ENCODE data around the gene CLN6. TPM values are rescaled to one million over a fixed set of nuclear protein-coding genes. Genes with fewer than 3 reads are reported as not detected.

Gene CLN6
- total and polyA plus RNA-seq, 10 donors: 9.8 to 38.6 (median 27.1) TPM

DNA sequence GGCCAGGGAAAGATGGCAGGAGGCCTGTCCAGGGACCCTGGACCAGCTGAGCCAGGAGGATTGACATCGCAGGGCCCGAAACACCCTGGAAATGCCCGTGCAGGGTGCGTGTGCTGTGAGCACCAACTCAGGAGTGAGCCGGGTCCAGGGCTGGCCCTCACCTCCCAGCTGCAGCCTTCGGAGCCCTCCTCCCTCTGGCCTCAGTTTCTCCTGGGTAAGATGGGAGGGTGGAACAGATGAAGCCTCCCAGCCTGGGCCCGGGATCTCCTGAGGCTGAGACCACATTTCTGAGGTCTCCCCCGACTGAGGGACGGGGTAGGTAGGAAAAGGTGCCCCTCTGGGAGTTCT lies 19.1 kb downstream of the CLN6 start:
- peak overlapping the region in 2 of 8 donors; percentile 10 to 47 for H3K27ac ChIP-seq
- no peak overlapping the region for H3K4me3 ChIP-seq
- no peak for TF ChIP-seq POLR2A (IDR thresholded peaks at IDR 0.05)
- TF ChIP-seq, protein P1, sequence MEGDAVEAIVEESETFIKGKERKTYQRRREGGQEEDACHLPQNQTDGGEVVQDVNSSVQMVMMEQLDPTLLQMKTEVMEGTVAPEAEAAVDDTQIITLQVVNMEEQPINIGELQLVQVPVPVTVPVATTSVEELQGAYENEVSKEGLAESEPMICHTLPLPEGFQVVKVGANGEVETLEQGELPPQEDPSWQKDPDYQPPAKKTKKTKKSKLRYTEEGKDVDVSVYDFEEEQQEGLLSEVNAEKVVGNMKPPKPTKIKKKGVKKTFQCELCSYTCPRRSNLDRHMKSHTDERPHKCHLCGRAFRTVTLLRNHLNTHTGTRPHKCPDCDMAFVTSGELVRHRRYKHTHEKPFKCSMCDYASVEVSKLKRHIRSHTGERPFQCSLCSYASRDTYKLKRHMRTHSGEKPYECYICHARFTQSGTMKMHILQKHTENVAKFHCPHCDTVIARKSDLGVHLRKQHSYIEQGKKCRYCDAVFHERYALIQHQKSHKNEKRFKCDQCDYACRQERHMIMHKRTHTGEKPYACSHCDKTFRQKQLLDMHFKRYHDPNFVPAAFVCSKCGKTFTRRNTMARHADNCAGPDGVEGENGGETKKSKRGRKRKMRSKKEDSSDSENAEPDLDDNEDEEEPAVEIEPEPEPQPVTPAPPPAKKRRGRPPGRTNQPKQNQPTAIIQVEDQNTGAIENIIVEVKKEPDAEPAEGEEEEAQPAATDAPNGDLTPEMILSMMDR (IDR thresholded peaks at IDR 0.05 in 8 of 11, conservative IDR thresholded peaks at IDR 0.05 in 3 of 11): no peak
- TF ChIP-seq POLR2AphosphoS5 (IDR thresholded peaks at IDR 0.05): no peak
- intact Hi-C loops (cut with DNase I; ENCODE audit: low total_unique reads): loop anchor here (5.0 kb wide), 1 partner anchor 348 kb away; no protein-coding TSS in a partner anchor
- peaks cover 0 to 36% (median 0%) of the 10 kb centered on the region in 6 donors for H3K36me3 ChIP-seq
- H3K27me3 ChIP-seq (replicated peaks in 1 of 7): no peaks in the 10 kb centered on the region
- peaks cover 0 to 71% (median 47%) of the 10 kb centered on the region in 6 donors for H3K4me1 ChIP-seq
- DNase-seq: peak; percentile 59
- no peaks in the 10 kb centered on the region for H3K9me3 ChIP-seq
- 75 to 90% (median 82%) methylated on average over 6 to 9 of the region's 9 CpGs for WGBS, 5 donors

DNA sequence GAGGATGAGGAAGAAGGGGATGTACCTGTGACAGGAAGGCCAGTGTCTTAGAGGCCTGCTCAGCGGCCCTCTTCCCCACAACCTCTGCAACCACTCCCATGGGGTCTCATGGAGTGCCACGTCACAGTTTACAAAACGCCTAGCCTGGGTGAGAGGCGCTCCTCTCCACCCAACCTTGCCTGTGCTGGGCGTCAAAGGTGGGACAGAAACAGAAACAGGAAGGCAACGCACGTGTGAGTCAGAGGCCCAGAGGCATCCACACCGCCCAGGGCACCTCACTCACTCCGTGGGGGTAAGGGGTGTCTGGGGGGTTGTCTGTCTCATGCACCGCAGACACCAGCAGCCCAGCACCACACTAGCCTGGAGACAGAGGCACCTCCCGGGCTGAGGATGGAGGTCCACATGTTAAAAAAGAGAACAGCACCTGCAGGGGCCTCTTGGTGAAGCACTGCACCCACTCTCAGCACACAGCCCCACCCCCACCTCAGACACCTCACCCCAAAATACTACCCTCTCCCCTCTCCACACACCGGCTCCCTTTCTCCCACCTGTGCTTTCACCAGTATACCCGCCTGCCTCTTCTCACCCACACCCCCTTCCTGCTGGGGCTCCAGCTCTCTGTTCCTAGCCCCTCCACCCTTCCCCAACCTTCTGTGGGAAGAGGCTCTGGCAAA lies 19.7 kb downstream of the CLN6 start:
- Histone ChIP-seq H3K9me3 (no peaks in the 10 kb centered on the region), H3K4me3 (no peak overlapping the region), H3K27ac (peak overlapping the region in 4 of 8 donors; percentile 16 to 47 (median 22)), H3K36me3 (peaks cover 0 to 36% (median 0%) of the 10 kb centered on the region in 6 donors), H3K4me1 (peaks cover 0 to 71% (median 52%) of the 10 kb centered on the region in 6 donors), H3K27me3 (replicated peaks in 1 of 7) (no peaks in the 10 kb centered on the region)
- intact Hi-C loops (cut with DNase I; ENCODE audit: low total_unique reads): loop anchor here (5.0 kb wide), 1 partner anchor 348 kb away; no protein-coding TSS in a partner anchor
- TF ChIP-seq, protein P1 (IDR thresholded peaks at IDR 0.05 in 8 of 11, conservative IDR thresholded peaks at IDR 0.05 in 3 of 11): no peak
- TF ChIP-seq POLR2AphosphoS5 (IDR thresholded peaks at IDR 0.05): peak in 1 of 3 donors; percentile 21
- 40 to 59% (median 54%) methylated on average over 13 of the region's 13 CpGs for WGBS, 5 donors
- peak; percentile 71 for DNase-seq

DNA sequence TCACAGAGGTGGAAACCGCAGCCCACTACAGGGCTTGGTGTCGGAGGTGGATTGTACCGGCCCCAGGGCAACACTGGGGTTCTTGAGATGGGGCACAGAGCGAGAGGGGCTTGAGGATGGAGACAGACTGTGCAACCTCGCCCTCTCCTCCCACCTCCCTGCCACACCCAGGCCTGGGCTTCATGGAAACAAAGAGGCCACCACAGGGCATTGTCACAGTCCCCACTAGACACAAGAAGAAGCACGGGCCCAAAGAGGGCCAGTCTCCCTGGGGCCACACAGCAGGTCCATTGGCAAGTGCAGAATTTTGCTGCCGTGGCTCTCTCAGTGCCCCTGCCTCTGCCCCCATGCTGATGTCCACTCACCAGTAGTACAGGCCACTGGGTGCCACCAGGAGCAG lies 20.3 kb downstream of the CLN6 start:
- Histone ChIP-seq H3K27ac (peak overlapping the region in 4 of 8 donors; percentile 16 to 47 (median 22)), H3K36me3 (peaks cover 0 to 30% (median 0%) of the 10 kb centered on the region in 6 donors), H3K9me3 (no peaks in the 10 kb centered on the region), H3K27me3 (replicated peaks in 1 of 7) (no peaks in the 10 kb centered on the region), H3K4me3 (no peak overlapping the region), H3K4me1 (peaks cover 0 to 72% (median 57%) of the 10 kb centered on the region in 6 donors)
- whole genome bisulfite sequencing, 5 donors: 77 to 92% (median 85%) methylated on average over 7 of the region's 7 CpGs
- TF ChIP-seq, protein P1 (IDR thresholded peaks at IDR 0.05 in 8 of 11, conservative IDR thresholded peaks at IDR 0.05 in 3 of 11): no peak
- TF ChIP-seq POLR2AphosphoS5 (IDR thresholded peaks at IDR 0.05) (no peak), POLR2A (IDR thresholded peaks at IDR 0.05) (no peak)
- peak; percentile 61 for DNase-seq
- intact Hi-C loops (cut with DNase I; ENCODE audit: low total_unique reads): no loop called here

DNA sequence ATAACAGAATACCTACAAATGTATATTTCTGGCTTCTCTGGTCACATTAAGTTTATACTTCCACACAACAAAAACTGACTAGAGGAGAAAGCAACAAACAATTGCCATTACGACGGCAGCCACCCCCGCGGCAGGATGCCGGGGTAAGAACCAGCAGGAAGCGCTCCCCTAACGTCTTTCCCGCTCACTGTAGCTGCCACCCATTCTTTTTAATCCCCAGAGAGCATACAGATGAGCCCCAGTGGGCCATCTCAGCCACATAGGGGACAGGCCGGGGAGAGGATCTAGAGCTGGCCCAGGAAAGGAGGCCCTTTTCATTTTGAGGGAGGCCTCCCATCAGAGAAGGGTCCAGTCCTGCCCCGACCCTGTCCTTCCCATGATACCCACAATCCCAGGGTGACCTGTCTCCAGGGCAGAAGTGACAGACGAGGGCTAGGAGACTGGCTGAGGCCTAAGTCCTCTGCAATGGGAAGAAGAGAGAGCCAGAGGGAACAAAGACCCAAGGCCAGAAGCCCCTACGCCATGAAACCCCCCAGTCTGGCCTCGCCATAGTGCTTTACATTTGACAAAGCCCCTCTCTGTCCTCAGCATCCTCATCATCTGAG lies 20.8 kb downstream of the CLN6 start:
- H3K9me3 ChIP-seq: no peaks in the 10 kb centered on the region
- no peak for DNase-seq
- 45 to 55% (median 46%) methylated on average over 13 of the region's 13 CpGs for WGBS, 5 donors
- H3K4me3 ChIP-seq: peak overlapping the region in 1 of 8 donors; percentile 12
- intact Hi-C loops (cut with DNase I; ENCODE audit: low total_unique reads): no loop called here
- no peaks in the 10 kb centered on the region for H3K27me3 ChIP-seq (replicated peaks in 1 of 7)
- peaks cover 0 to 25% (median 0%) of the 10 kb centered on the region in 6 donors for H3K36me3 ChIP-seq
- H3K27ac ChIP-seq: peak overlapping the region in 3 of 8 donors; percentile 27 to 34 (median 30)
- TF ChIP-seq POLR2A (IDR thresholded peaks at IDR 0.05): no peak
- TF ChIP-seq, protein P1 (IDR thresholded peaks at IDR 0.05 in 8 of 11, conservative IDR thresholded peaks at IDR 0.05 in 3 of 11): no peak
- no peak for TF ChIP-seq POLR2AphosphoS5 (IDR thresholded peaks at IDR 0.05)
- peaks cover 0 to 74% (median 57%) of the 10 kb centered on the region in 6 donors for H3K4me1 ChIP-seq

Data from spleen (tissue), 11 donors.